NB4 (cell line): ENCODE results near the gene MORC1.
A peak's percentile ranks its signal among the peaks of the same experiment; 100 is the strongest.

ENCODE experiments used
- CTCF ChIP-seq: IDR thresholded peaks from one replicate; pipeline ENCODE4 v1.5.1; 2012; ENCODE audit warnings: low read depth, low read length
- MAX ChIP-seq: IDR thresholded peaks from 2 replicates; pipeline ENCODE4 v1.6.1; 2011; ENCODE audit warnings: low read depth, low read length
- POLR2A ChIP-seq: IDR thresholded peaks from 2 replicates; pipeline ENCODE4 v1.6.1; 2011; ENCODE audit warnings: mild to moderate bottlenecking; ENCODE audit not compliant: insufficient read length; ENCODE audit errors: extremely low read depth

GRCh38 chr3:109081746-109082510 lies 36.0 kb downstream of the MORC1 start:
- TF ChIP-seq CTCF: peak; percentile 63
- TF ChIP-seq POLR2A: no peak
- TF ChIP-seq MAX: no peak
